ENCODE results near the gene CCDC88C. TPM values are rescaled to one million over a fixed set of nuclear protein-coding genes. Genes with fewer than 3 reads are reported as not detected.
"Not testable (repeated sequence)": the region's sequence is repeated elsewhere in the genome, so short reads cannot be mapped to it uniquely, and the experiment has no call there.

CCDC88C gene
- total RNA-seq, 6 donors from 2014 or later = 33.1 to 119 (median 54.5) TPM

DNA sequence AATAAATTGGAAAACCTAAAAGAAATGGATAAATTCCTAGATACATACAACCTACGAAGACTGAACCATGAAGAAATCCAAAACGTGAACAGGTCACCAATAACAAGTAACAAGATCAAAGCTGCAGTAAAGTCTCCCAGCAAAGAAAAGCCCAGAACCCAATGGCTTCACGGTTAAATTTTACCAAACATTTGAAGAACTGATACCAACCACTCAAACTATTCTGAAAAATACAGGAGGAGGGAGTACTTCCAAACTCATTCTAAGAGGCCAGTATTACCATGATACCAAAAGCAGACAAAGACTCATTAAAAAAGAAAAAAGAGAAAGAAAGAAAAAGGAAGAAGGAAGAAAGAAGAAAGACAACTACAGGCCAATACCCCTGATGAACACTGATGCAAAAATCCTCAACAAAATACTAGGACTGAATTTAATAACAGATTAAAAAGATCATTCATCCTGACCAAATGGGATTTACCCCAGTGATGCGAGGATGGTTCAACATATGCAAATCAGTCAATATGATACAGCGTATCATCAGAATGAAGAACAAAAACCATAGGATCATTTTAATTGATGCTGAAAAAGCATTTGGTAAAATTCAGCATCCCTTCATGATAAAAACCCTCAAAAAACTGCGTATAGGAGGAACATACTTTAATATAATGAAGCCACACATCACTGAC is 26.9 kb upstream of the CCDC88C start:
- ATAC-seq (ENCODE audit: low FRiP score in 2 of 2) (no peak), DNase-seq (no peak)
- WGBS, 2 donors = 85 to 88% methylated on average over 6 of the region's 6 CpGs
- no peaks in the 10 kb centered on the region for H3K36me3 ChIP-seq
- H3K27me3 ChIP-seq = no peaks in the 10 kb centered on the region
- TF ChIP-seq POLR2A (IDR thresholded peaks at IDR 0.05) = no peak
- TF ChIP-seq, protein P1, sequence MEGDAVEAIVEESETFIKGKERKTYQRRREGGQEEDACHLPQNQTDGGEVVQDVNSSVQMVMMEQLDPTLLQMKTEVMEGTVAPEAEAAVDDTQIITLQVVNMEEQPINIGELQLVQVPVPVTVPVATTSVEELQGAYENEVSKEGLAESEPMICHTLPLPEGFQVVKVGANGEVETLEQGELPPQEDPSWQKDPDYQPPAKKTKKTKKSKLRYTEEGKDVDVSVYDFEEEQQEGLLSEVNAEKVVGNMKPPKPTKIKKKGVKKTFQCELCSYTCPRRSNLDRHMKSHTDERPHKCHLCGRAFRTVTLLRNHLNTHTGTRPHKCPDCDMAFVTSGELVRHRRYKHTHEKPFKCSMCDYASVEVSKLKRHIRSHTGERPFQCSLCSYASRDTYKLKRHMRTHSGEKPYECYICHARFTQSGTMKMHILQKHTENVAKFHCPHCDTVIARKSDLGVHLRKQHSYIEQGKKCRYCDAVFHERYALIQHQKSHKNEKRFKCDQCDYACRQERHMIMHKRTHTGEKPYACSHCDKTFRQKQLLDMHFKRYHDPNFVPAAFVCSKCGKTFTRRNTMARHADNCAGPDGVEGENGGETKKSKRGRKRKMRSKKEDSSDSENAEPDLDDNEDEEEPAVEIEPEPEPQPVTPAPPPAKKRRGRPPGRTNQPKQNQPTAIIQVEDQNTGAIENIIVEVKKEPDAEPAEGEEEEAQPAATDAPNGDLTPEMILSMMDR (IDR thresholded peaks at IDR 0.05) = no peak
- TF ChIP-seq EP300 (IDR thresholded peaks at IDR 0.05) = no peak
- no peak for TF ChIP-seq POLR2AphosphoS5 (IDR thresholded peaks at IDR 0.05)
- no peaks in the 10 kb centered on the region for H3K4me1 ChIP-seq
- no peaks in the 10 kb centered on the region for H3K9me3 ChIP-seq
- no peak overlapping the region for H3K4me3 ChIP-seq
- H3K27ac ChIP-seq = no peak overlapping the region

DNA sequence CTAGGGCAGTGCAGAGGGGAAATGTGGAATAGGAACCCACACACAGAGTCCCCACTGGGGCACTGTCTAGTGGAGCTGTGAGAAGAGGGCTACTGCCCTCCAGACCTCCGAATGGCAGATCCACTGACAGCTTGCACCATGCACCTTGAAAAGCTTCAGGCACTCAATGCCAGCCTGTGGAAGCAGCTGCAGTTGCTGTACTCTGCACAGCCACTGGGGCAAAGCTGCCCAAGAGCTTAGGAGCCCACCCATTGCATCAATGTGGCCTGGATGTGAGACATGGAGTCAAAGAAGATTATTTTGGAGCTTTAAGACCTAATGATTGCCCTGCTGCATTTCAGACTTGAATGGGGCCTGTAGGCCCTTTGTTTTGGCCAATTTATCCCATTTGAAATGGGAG is 21.7 kb upstream of the CCDC88C start:
- Histone ChIP-seq H3K9me3 (peaks cover 0 to 6% (median 3%) of the 10 kb centered on the region in 4 donors), H3K27me3 (no peaks in the 10 kb centered on the region), H3K4me3 (no peak overlapping the region), H3K36me3 (no peaks in the 10 kb centered on the region), H3K4me1 (no peaks in the 10 kb centered on the region), H3K27ac (no peak overlapping the region)
- ATAC-seq (ENCODE audit: low FRiP score in 2 of 2) (no peak), DNase-seq (no peak)
- 88 to 100% methylated on average over 1 of the region's 1 CpG for WGBS, 2 donors
- no peak for TF ChIP-seq POLR2A (IDR thresholded peaks at IDR 0.05)
- no peak for TF ChIP-seq EP300 (IDR thresholded peaks at IDR 0.05)
- TF ChIP-seq, protein P1 (IDR thresholded peaks at IDR 0.05) = no peak
- no peak for TF ChIP-seq POLR2AphosphoS5 (IDR thresholded peaks at IDR 0.05)

DNA sequence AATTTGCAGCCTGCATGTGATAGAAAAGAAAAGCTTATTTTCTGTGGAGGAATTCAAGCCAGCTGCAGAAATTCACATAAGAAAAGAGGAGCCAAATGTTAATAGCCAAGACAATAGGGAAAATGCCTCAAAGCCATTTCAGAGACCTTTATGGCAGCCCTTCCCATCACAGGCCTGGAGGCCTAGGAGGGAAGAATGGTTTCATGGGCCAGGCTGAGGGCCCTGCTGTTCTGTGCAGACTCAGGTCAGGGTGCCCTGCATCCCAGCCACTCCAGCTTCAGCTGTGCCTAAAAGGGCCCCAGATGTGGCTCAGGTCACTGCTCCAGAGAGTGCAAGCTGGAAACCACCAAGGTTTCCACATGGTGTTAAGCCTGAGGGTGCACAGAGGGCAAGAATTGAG is 21.2 kb upstream of the CCDC88C start:
- no peaks in the 10 kb centered on the region for H3K36me3 ChIP-seq
- no peak for ATAC-seq (ENCODE audit: low FRiP score in 2 of 2)
- no peaks in the 10 kb centered on the region for H3K27me3 ChIP-seq
- H3K4me1 ChIP-seq = no peaks in the 10 kb centered on the region
- H3K4me3 ChIP-seq = no peak overlapping the region
- no peak overlapping the region for H3K27ac ChIP-seq
- TF ChIP-seq EP300 (IDR thresholded peaks at IDR 0.05) = no peak
- TF ChIP-seq, protein P1 (IDR thresholded peaks at IDR 0.05) = no peak
- TF ChIP-seq POLR2AphosphoS5 (IDR thresholded peaks at IDR 0.05) = no peak
- no peak for TF ChIP-seq POLR2A (IDR thresholded peaks at IDR 0.05)
- H3K9me3 ChIP-seq = peaks cover 0 to 6% (median 3%) of the 10 kb centered on the region in 4 donors
- no peak for DNase-seq

DNA sequence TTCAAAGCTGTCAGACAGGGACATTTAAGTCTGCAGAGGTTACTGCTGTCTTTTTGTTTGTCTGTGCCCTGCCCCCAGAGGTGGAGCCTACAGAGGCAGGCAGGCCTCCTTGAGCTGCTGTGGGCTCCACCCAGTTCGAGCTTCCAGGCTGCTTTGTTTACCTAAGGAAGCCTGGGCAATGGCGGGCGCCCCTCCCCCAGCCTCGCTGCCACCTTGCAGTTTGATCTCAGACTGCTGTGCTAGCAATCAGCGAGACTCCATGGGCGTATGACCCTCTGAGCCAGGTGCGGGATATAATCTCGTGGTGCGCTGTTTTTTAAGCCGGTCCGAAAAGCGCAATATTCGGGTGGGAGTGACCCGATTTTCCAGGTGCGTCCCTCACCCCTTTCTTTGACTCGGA is 18.6 kb upstream of the CCDC88C start:
- H3K27ac ChIP-seq; H3K27me3 ChIP-seq; H3K4me1 ChIP-seq; H3K9me3 ChIP-seq; H3K4me3 ChIP-seq; ATAC-seq (ENCODE audit: low FRiP score in 2 of 2); H3K36me3 ChIP-seq: not testable (repeated sequence)
- WGBS, 2 donors = 83% methylated on average over 12 to 16 of the region's 16 CpGs
- DNase-seq = peak in 1 of 2 donors; percentile 28

DNA sequence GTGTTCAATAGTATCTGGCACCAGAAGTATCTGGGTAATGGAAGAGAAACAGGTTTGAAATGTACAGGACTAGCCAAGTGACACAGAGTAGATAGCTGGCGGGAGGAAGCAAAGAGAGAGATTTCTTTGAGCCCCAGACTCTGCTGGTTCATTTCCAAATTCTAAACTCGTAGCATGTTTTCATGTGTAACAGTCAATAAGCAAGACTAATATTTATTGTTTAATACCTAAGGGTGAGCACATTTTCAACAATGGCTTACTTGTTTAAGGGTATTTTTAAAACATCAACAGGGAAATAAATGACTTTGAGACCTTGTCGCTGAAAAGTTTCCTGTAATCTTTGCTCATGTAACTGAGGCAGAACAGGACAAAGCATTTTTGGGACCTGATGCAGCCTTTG is 11.8 kb upstream of the CCDC88C start:
- WGBS, 2 donors = 78 to 82% methylated on average over 3 of the region's 3 CpGs
- no peak for TF ChIP-seq EP300 (IDR thresholded peaks at IDR 0.05)
- TF ChIP-seq, protein P1 (IDR thresholded peaks at IDR 0.05) = no peak
- no peak for TF ChIP-seq POLR2AphosphoS5 (IDR thresholded peaks at IDR 0.05)
- no peak for TF ChIP-seq POLR2A (IDR thresholded peaks at IDR 0.05)
- Histone ChIP-seq H3K27ac (no peak overlapping the region), H3K36me3 (no peaks in the 10 kb centered on the region), H3K4me1 (no peaks in the 10 kb centered on the region), H3K9me3 (no peaks in the 10 kb centered on the region), H3K4me3 (no peak overlapping the region), H3K27me3 (no peaks in the 10 kb centered on the region)
- ATAC-seq (ENCODE audit: low FRiP score in 2 of 2) (no peak), DNase-seq (no peak)

GRCh38 chr14:91428931-91429330 is 11.3 kb upstream of the CCDC88C start:
- ATAC-seq (ENCODE audit: low FRiP score in 2 of 2); H3K4me3 ChIP-seq; DNase-seq; H3K9me3 ChIP-seq; H3K27ac ChIP-seq; H3K27me3 ChIP-seq; H3K4me1 ChIP-seq; H3K36me3 ChIP-seq: not testable (repeated sequence)
- WGBS, 2 donors = 62 to 73% methylated on average over 1 of the region's 1 CpG

DNA sequence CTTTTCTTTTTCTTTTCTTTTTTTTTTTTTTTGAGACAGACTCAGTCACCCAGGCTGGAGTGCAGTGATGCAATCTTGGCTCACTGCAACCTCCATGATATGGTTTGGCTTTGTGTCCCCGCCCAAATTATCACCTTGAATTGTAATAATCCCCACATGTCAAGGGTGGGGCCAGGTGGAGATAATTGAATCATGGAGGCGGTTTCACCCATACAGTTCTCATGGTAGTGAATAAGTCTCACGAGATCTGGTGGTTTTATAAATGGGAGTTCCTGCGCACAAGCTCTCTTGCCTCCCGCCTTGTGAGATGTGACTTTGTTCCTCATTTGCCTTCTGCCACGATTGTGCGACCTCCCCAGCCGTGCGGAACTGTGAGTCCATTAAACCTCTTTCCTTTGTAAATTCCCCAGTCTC is 7.9 kb upstream of the CCDC88C start:
- H3K27me3 ChIP-seq; ATAC-seq (ENCODE audit: low FRiP score in 2 of 2); H3K27ac ChIP-seq; H3K9me3 ChIP-seq; H3K4me3 ChIP-seq; H3K4me1 ChIP-seq; H3K36me3 ChIP-seq; DNase-seq: not testable (repeated sequence)
- 71 to 93% methylated on average over 9 of the region's 9 CpGs for WGBS, 2 donors

Measured in upper lobe of left lung (tissue), 6 donors.